ENCODE measurements around the gene STKLD1. TPM values are rescaled to one million over a fixed set of nuclear protein-coding genes. Genes with fewer than 3 reads are reported as not detected.

The STKLD1 gene
- total and polyA plus RNA-seq, 3 donors from 2014 or later = 8.4 to 33.1 (median 20.9) TPM

GRCh38 chr9:133400292-133400691, 24.1 kb downstream of the STKLD1 start:
- no peaks in the 10 kb centered on the region for H3K36me3 ChIP-seq (ENCODE audit: low read depth, missing control alignments)
- intact Hi-C loops (cut with DNase I; ENCODE audit: low total_unique reads) = no loop called here
- H3K27me3 ChIP-seq = no peaks in the 10 kb centered on the region
- H3K27ac ChIP-seq = no peak overlapping the region
- TF ChIP-seq, protein P1, sequence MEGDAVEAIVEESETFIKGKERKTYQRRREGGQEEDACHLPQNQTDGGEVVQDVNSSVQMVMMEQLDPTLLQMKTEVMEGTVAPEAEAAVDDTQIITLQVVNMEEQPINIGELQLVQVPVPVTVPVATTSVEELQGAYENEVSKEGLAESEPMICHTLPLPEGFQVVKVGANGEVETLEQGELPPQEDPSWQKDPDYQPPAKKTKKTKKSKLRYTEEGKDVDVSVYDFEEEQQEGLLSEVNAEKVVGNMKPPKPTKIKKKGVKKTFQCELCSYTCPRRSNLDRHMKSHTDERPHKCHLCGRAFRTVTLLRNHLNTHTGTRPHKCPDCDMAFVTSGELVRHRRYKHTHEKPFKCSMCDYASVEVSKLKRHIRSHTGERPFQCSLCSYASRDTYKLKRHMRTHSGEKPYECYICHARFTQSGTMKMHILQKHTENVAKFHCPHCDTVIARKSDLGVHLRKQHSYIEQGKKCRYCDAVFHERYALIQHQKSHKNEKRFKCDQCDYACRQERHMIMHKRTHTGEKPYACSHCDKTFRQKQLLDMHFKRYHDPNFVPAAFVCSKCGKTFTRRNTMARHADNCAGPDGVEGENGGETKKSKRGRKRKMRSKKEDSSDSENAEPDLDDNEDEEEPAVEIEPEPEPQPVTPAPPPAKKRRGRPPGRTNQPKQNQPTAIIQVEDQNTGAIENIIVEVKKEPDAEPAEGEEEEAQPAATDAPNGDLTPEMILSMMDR (IDR thresholded peaks at IDR 0.05) = no peak
- TF ChIP-seq POLR2A (IDR thresholded peaks at IDR 0.05) = no peak
- 89 to 90% methylated on average over 2 to 12 of the region's 12 CpGs for WGBS, 2 donors
- H3K9me3 ChIP-seq = no peaks in the 10 kb centered on the region
- no peak for DNase-seq
- H3K4me3 ChIP-seq = no peak overlapping the region
- no peaks in the 10 kb centered on the region for H3K4me1 ChIP-seq

DNA sequence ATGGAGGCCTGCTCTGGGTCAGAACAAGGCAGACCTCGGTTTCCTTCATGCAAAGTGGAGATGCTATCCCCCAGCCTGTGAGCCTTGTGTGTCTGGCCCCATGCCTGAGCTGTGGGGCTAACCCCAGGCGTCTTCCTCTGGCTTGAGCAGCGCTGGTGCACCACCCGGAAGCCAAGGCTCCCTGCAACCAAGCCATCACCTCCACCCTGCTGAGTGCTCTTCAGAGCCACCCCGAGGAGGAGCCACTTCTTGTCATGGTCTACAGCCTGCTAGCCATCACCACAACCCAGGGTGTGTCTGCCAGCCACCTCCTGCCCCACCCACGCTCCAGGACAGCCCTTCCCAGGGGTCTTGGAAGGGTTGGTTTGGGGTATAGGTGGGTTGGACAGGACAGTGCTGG, 25.4 kb downstream of the STKLD1 start:
- H3K4me3 ChIP-seq = no peak overlapping the region
- no peaks in the 10 kb centered on the region for H3K4me1 ChIP-seq
- 89 to 90% methylated on average over 2 to 6 of the region's 6 CpGs for WGBS, 2 donors
- H3K36me3 ChIP-seq (ENCODE audit: low read depth, missing control alignments) = no peaks in the 10 kb centered on the region
- H3K27me3 ChIP-seq = no peaks in the 10 kb centered on the region
- no peak overlapping the region for H3K27ac ChIP-seq
- intact Hi-C loops (cut with DNase I; ENCODE audit: low total_unique reads) = no loop called here
- DNase-seq = no peak
- no peak for TF ChIP-seq POLR2A (IDR thresholded peaks at IDR 0.05)
- TF ChIP-seq, protein P1 (IDR thresholded peaks at IDR 0.05) = no peak
- no peaks in the 10 kb centered on the region for H3K9me3 ChIP-seq

DNA sequence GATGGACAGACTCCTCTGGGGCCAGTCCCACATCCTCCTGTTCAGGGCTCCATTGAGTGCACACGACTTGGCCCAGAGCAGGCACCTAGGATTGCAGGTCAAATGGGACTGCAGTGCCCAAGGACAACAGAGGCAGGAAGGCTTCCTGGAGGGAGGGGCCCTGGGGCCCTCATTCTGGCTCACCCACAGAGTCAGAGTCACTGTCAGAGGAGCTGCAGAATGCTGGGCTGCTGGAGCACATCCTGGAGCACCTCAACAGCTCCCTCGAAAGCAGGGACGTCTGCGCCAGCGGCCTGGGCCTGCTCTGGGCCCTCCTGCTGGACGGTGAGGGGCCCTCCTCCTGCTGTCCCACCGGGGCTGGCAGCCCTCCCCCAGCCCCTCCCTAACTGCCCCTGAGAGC, 26.5 kb downstream of the STKLD1 start:
- Histone ChIP-seq H3K9me3 (no peaks in the 10 kb centered on the region), H3K36me3 (ENCODE audit: low read depth, missing control alignments) (no peaks in the 10 kb centered on the region), H3K27me3 (no peaks in the 10 kb centered on the region), H3K4me3 (no peak overlapping the region), H3K4me1 (no peaks in the 10 kb centered on the region), H3K27ac (no peak overlapping the region)
- WGBS, 2 donors = 89 to 100% methylated on average over 1 to 7 of the region's 7 CpGs
- TF ChIP-seq, protein P1 (IDR thresholded peaks at IDR 0.05) = no peak
- TF ChIP-seq POLR2A (IDR thresholded peaks at IDR 0.05) = no peak
- no peak for DNase-seq
- intact Hi-C loops (cut with DNase I; ENCODE audit: low total_unique reads) = no loop called here

GRCh38 chr9:133403766-133404453, 27.7 kb downstream of the STKLD1 start:
- Histone ChIP-seq H3K27ac (no peak overlapping the region), H3K27me3 (no peaks in the 10 kb centered on the region), H3K4me1 (no peaks in the 10 kb centered on the region), H3K36me3 (ENCODE audit: low read depth, missing control alignments) (no peaks in the 10 kb centered on the region), H3K4me3 (no peak overlapping the region), H3K9me3 (no peaks in the 10 kb centered on the region)
- TF ChIP-seq POLR2A (IDR thresholded peaks at IDR 0.05) = no peak
- TF ChIP-seq, protein P1 (IDR thresholded peaks at IDR 0.05) = peak in 1 of 3 experiments; percentile 35
- 81 to 89% methylated on average over 14 to 16 of the region's 16 CpGs for WGBS, 2 donors
- no peak for DNase-seq
- intact Hi-C loops (cut with DNase I; ENCODE audit: low total_unique reads) = no loop called here
